Activated B cell treated with CpG ODN at 0.5 μM for 24 hours (primary cell): Measurements from ENCODE around the gene KIAA0586. TPM values are rescaled to one million over a fixed set of nuclear protein-coding genes. Genes with fewer than 3 reads are reported as not detected.

ENCODE experiments used
- ATAC-seq: fragments of 200-7000 bp; cut with Tn5 transposase; one replicate; pipeline ENCODE4 v1.10.0; 2021; ENCODE audit warnings: low read depth, mild to moderate bottlenecking, moderate library complexity
- CTCF ChIA-PET: fragments of 350-600 bp; sonication (Branson Sonifier 250); formaldehyde crosslinking; loops from one replicate; lab custom pipeline; 2021; ENCODE audit warnings: antibody characterized with exemption; lab: Charles Lee
- POLR2A ChIA-PET: fragments of 350-600 bp; sonication (Branson Sonifier 250); formaldehyde crosslinking; loops from one replicate; lab custom pipeline; 2021; ENCODE audit warnings: antibody characterized with exemption; lab: Charles Lee
- DNase-seq: peaks from one replicate; pipeline ENCODE4 v3.0.0; 2022
- H3K27ac Mint-ChIP-seq: one replicate; pipeline ENCODE4 v1.8.0; 2020; ENCODE audit warnings: mixed read lengths
- H3K27me3 Mint-ChIP-seq: one replicate; pipeline ENCODE4 v1.8.0; 2021; ENCODE audit warnings: mixed read lengths
- H3K36me3 Mint-ChIP-seq: one replicate; pipeline ENCODE4 v1.8.0; 2021; ENCODE audit warnings: low read depth, mixed read lengths
- H3K4me1 Mint-ChIP-seq: one replicate; pipeline ENCODE4 v1.8.0; 2021; ENCODE audit warnings: mixed read lengths
- H3K4me3 Mint-ChIP-seq: one replicate; pipeline ENCODE4 v1.8.0; 2020; ENCODE audit warnings: mild to moderate bottlenecking, mixed read lengths
- H3K9me3 Mint-ChIP-seq: one replicate; pipeline ENCODE4 v1.8.0; 2020; ENCODE audit warnings: mixed read lengths
- CTCF ChIP-seq: fragments of 200-600 bp; IDR thresholded peaks from one replicate; pipeline ENCODE4 v1.8.0; 2022; ENCODE audit warnings: antibody characterized with exemption, mild to moderate bottlenecking
- intact Hi-C: fragments of 100-400 bp; cut with micrococcal nuclease; formaldehyde crosslinking; loops from one replicate; pipeline ENCODE4 v1.15.1; 2024
- total RNA-seq: library from RNA; stranded (reverse); gene quantifications from 2 replicates; pipeline ENCODE4 v1.2.3, GENCODE V29; 2022

The KIAA0586 gene
- 18.3 and 19.8 TPM in 2 replicates for total RNA-seq

GRCh38 chr14:58427281-58428117, at the start of gene KIAA0586, which contains the start of gene TIMM9:
TSS of gene KIAA0586 (plus strand) at chr14:58427719. CDS start at chr14:58428265, 546 bp downstream.
TSS of gene TIMM9 (minus strand) at chr14:58427531. CDS start at chr14:58411945, 15,586 bp downstream.
- peak; percentile 85 for DNase-seq
- ChIA-PET POLR2A (interaction anchor here (0.6 to 3.0 kb wide), 11 partner anchors 32 to 1821 kb away, joined by 3 to 51 read pairs (median 6); partner anchors contain the start of genes AP5M1, ARID4A, DHRS7 and EXOC5), CTCF (interaction anchor here (0.6 to 1.8 kb wide), 5 partner anchors 10 to 102 kb away, joined by 3 to 5 read pairs (median 3); no protein-coding TSS in a partner anchor)
- ATAC-seq, result peak; percentile 93
- intact Hi-C loops, result loop anchor here (1.0 to 5.0 kb wide), 12 partner anchors 31 to 1665 kb away; partner anchors contain the start of genes ACTR10, ARID4A, DAAM1 and DACT1
- TF ChIP-seq CTCF, result no peak
- Mint-ChIP-seq H3K4me3 (peak within 1 kb of the TSS; percentile 94), H3K9me3 (no peaks in the 10 kb centered on the region), H3K27me3 (no peaks in the 10 kb centered on the region), H3K4me1 (peaks cover 46% of the 10 kb centered on the region), H3K36me3 (peaks cover 38% of the 10 kb centered on the region), H3K27ac (peak within 1 kb of the TSS; percentile 97)

- Mint-ChIP-seq H3K9me3 (no peaks in the 10 kb centered on the region), H3K27ac (no peak overlapping the region), H3K4me1 (peaks cover 4% of the 10 kb centered on the region), H3K36me3 (no peaks in the 10 kb centered on the region), H3K4me3 (no peak overlapping the region), H3K27me3 (no peaks in the 10 kb centered on the region)
- no peak for TF ChIP-seq CTCF
- intact Hi-C loops, result no loop called here
- POLR2A ChIA-PET, result no interaction called here
- ATAC-seq (no peak), DNase-seq (no peak)
- CTCF ChIA-PET, result no interaction called here
Measured at GRCh38 chr14:58390830-58391229, 36.7 kb upstream of the KIAA0586 start.

- H3K9me3 Mint-ChIP-seq, result no peaks in the 10 kb centered on the region
- H3K4me1 Mint-ChIP-seq, result peaks cover 14% of the 10 kb centered on the region
- ATAC-seq, result no peak
- DNase-seq, result no peak
- H3K4me3 Mint-ChIP-seq, result peak overlapping the region; percentile 83
- H3K27ac Mint-ChIP-seq, result peak overlapping the region; percentile 76
- CTCF ChIA-PET, result interaction anchor here (0.8 to 2.0 kb wide), 12 partner anchors 17 to 148 kb away, joined by 3 to 5 read pairs (median 3); partner anchors contain the start of genes KIAA0586 and TIMM9
- H3K27me3 Mint-ChIP-seq, result no peaks in the 10 kb centered on the region
- no peaks in the 10 kb centered on the region for H3K36me3 Mint-ChIP-seq
- POLR2A ChIA-PET, result interaction anchor here (1.0 to 3.5 kb wide), 3 partner anchors 32 to 97 kb away, joined by 3 to 19 read pairs (median 16); partner anchors contain the start of genes ARID4A, KIAA0586 and TIMM9
- intact Hi-C loops, result loop anchor here (1.0 kb wide), 1 partner anchor 287 kb away; no protein-coding TSS in a partner anchor
- TF ChIP-seq CTCF, result no peak
Measured at GRCh38 chr14:58395562-58395811, 32.0 kb upstream of the KIAA0586 start.

GRCh38 chr14:58395812-58396788, 31.4 kb upstream of the KIAA0586 start, which contains the start of gene TOMM20L:
TSS of gene TOMM20L (plus strand) at chr14:58395930. CDS start at chr14:58395958, 28 bp downstream.
- Mint-ChIP-seq H3K27ac (peak within 1 kb of the TSS; percentile 77), H3K4me1 (peaks cover 14% of the 10 kb centered on the region), H3K4me3 (peak within 1 kb of the TSS; percentile 83), H3K36me3 (no peaks in the 10 kb centered on the region), H3K9me3 (no peaks in the 10 kb centered on the region), H3K27me3 (no peaks in the 10 kb centered on the region)
- peak; percentile 83 for DNase-seq
- CTCF ChIA-PET, result interaction anchor here (0.6 to 2.0 kb wide), 15 partner anchors 16 to 287 kb away, joined by 3 to 5 read pairs (median 3); partner anchors contain the start of genes KIAA0586 and TIMM9
- peak; percentile 92 for ATAC-seq
- peak; percentile 76 for TF ChIP-seq CTCF
- intact Hi-C loops, result loop anchor here (1.0 to 2.0 kb wide), 4 partner anchors 19 to 288 kb away; partner anchors contain the start of genes KIAA0586, PSMA3 and TIMM9
- POLR2A ChIA-PET, result interaction anchor here (1.0 to 3.5 kb wide), 3 partner anchors 31 to 1088 kb away, joined by 3 to 19 read pairs (median 16); partner anchors contain the start of genes ARID4A, JKAMP, KIAA0586 and L3HYPDH
